H1 (cell line): ENCODE results near the gene DEPDC4. TPM values are rescaled to one million over a fixed set of nuclear protein-coding genes. Genes with fewer than 3 reads are reported as not detected.

Experiments used
- CTCF ChIA-PET: fragments of 300-600 bp; sonication (Branson Sonifier 250); formaldehyde crosslinking; loops from one replicate; lab custom pipeline; 2021; ENCODE audit not compliant: partially characterized antibody; lab: Charles Lee
- POLR2A ChIA-PET: fragments of 300-600 bp; sonication (Branson Sonifier 250); formaldehyde crosslinking; loops from one replicate; lab custom pipeline; 2021; ENCODE audit warnings: inconsistent platforms; ENCODE audit not compliant: partially characterized antibody; lab: Charles Lee
- DNase-seq, 2 experiments: peaks; one replicate each; pipeline versions ENCODE4 v3.0.0 to v3.0.0-alpha.2; 2010 to 2022; ENCODE audit warnings: low spot score in 2 of 2, low read depth in 1 of 2, mixed read lengths in 1 of 2
- FAIRE-seq: peaks from 2 replicates; lab custom pipeline; 2011; peaks lifted over from hg19 to GRCh38; lab: Jason Lieb, UNC
- H2AFZ ChIP-seq: 2 replicates; pipeline ENCODE4 v1.8.1; 2012; ENCODE audit warnings: low read length, inconsistent platforms
- H2AK5ac ChIP-seq: 2 replicates; pipeline ENCODE4 v1.6.1; 2013; ENCODE audit warnings: low read depth, low read length
- H2BK120ac ChIP-seq: replicated peaks from 2 replicates; pipeline ENCODE3; 2013; ENCODE audit warnings: low read depth, low read length, inconsistent platforms
- H2BK12ac ChIP-seq: 2 replicates; pipeline ENCODE4 v1.6.1; 2013; ENCODE audit warnings: low read depth, low read length
- H2BK15ac ChIP-seq: 2 replicates; pipeline ENCODE4 v1.6.1; 2013; ENCODE audit warnings: low read length
- H2BK20ac ChIP-seq: 2 replicates; pipeline ENCODE4 v1.6.1; 2013; ENCODE audit warnings: low read length
- H2BK5ac ChIP-seq: 2 replicates; pipeline ENCODE4 v1.6.1; 2013; ENCODE audit warnings: low read depth, low read length
- H3K14ac ChIP-seq: 2 replicates; pipeline ENCODE4 v1.6.1; 2013; ENCODE audit warnings: inconsistent platforms; ENCODE audit not compliant: insufficient read length
- H3K18ac ChIP-seq: 2 replicates; pipeline ENCODE4 v1.6.1; 2013; ENCODE audit warnings: low read length; ENCODE audit errors: extremely low read depth
- H3K23ac ChIP-seq: 2 replicates; pipeline ENCODE4 v1.6.1; 2013; ENCODE audit warnings: inconsistent platforms; ENCODE audit not compliant: insufficient read length
- H3K23me2 ChIP-seq: 2 replicates; pipeline ENCODE4 v1.6.1; 2013; ENCODE audit warnings: low read depth, low read length
- H3K27ac ChIP-seq: 2 replicates; pipeline ENCODE4 v1.6.1; 2011; ENCODE audit warnings: low read depth, low read length, inconsistent platforms
- H3K27me3 ChIP-seq, 4 experiments: replicated peaks in 1 of 4; 1 replicate in 1 of 4; 2 replicates in 3 of 4; pipeline versions ENCODE4 v1.6.1 to v1.8.1; 2011 to 2013; ENCODE audit warnings: low read length in 3 of 4, mild to moderate bottlenecking in 3 of 4, inconsistent platforms in 2 of 4, mixed read lengths in 2 of 4, moderate library complexity in 1 of 4; ENCODE audit not compliant: control insufficient read depth in 3 of 4, insufficient read depth in 3 of 4; ENCODE audit errors: extremely low read depth in 1 of 4
- H3K36me3 ChIP-seq, 4 experiments: 2 replicates each; pipeline versions ENCODE4 v1.6.1 to v1.8.1; 2011 to 2013; ENCODE audit warnings: mild to moderate bottlenecking in 4 of 4, low read length in 3 of 4, moderate library complexity in 2 of 4, control low read depth in 1 of 4, inconsistent platforms in 1 of 4; ENCODE audit not compliant: insufficient read depth in 4 of 4, control insufficient read depth in 2 of 4
- H3K4ac ChIP-seq: replicated peaks from 2 replicates; pipeline ENCODE3; 2013; ENCODE audit warnings: low read length, low read depth, mixed read lengths, inconsistent platforms; ENCODE audit not compliant: insufficient read length
- H3K4me1 ChIP-seq, 4 experiments: replicated peaks in 1 of 4; 1 replicate in 1 of 4; 2 replicates in 3 of 4; pipeline versions ENCODE4 v1.6.1 to v1.8.1; 2011 to 2013; ENCODE audit warnings: low read length in 3 of 4, inconsistent platforms in 2 of 4, mixed read lengths in 1 of 4; ENCODE audit not compliant: insufficient read depth in 4 of 4, control insufficient read depth in 3 of 4
- H3K4me2 ChIP-seq, 2 experiments: 2 replicates each; pipeline versions ENCODE4 v1.6.1 to v1.8.1; 2011 to 2013; ENCODE audit warnings: low read depth in 2 of 2, low read length in 2 of 2, control low read depth in 1 of 2, inconsistent platforms in 1 of 2, mild to moderate bottlenecking in 1 of 2; ENCODE audit not compliant: insufficient read depth in 1 of 2
- H3K4me3 ChIP-seq, 4 experiments: fragments of 200-600, 300-600 bp in 1 of 4; sonication (generic), shearing (Covaris generic), sonication (Bioruptor Twin) in 1 of 4; 2 replicates each; pipeline versions ENCODE4 v1.5.1 to v1.8.1; 2011 to 2016; ENCODE audit warnings: low read length in 4 of 4, low read depth in 3 of 4, control low read depth in 2 of 4, inconsistent platforms in 2 of 4, mild to moderate bottlenecking in 2 of 4, mixed read lengths in 1 of 4, moderate library complexity in 1 of 4; ENCODE audit not compliant: insufficient read depth in 2 of 4; ENCODE audit errors: extremely low read depth in 1 of 4
- H3K56ac ChIP-seq: replicated peaks from 2 replicates; pipeline ENCODE3; 2013; ENCODE audit warnings: low read depth, mild to moderate bottlenecking, mixed read lengths, low read length, inconsistent platforms; ENCODE audit not compliant: insufficient read length
- H3K79me1 ChIP-seq: 2 replicates; pipeline ENCODE4 v1.6.1; 2013; ENCODE audit warnings: low read depth, low read length, control low read depth
- H3K79me2 ChIP-seq, 2 experiments: 2 replicates each; pipeline versions ENCODE4 v1.6.1 to v1.8.1; 2012 to 2013; ENCODE audit warnings: low read length in 2 of 2, mild to moderate bottlenecking in 2 of 2, inconsistent platforms in 1 of 2; ENCODE audit not compliant: insufficient read depth in 2 of 2, control insufficient read depth in 1 of 2
- H3K9ac ChIP-seq, 4 experiments: replicated peaks in 1 of 4; 1 replicate in 1 of 4; 2 replicates in 3 of 4; pipeline versions ENCODE4 v1.6.1 to v1.8.1; 2011 to 2013; ENCODE audit warnings: low read depth in 3 of 4, low read length in 3 of 4, control low read depth in 2 of 4, mild to moderate bottlenecking in 2 of 4, moderate library complexity in 2 of 4, inconsistent platforms in 1 of 4; ENCODE audit errors: extremely low read depth in 1 of 4
- H3K9me3 ChIP-seq, 2 experiments: 2 replicates each; pipeline versions ENCODE4 v1.6.1 to v1.8.1; 2012 to 2013; ENCODE audit warnings: mild to moderate bottlenecking in 2 of 2, moderate library complexity in 2 of 2, control low read depth in 1 of 2, inconsistent platforms in 1 of 2, low read depth in 1 of 2, low read length in 1 of 2, mixed read lengths in 1 of 2; ENCODE audit not compliant: insufficient read depth in 2 of 2
- H4K20me1 ChIP-seq, 2 experiments: replicated peaks in 1 of 2; 2 replicates each; pipeline versions ENCODE3 to v1.8.1; 2011 to 2013; ENCODE audit warnings: inconsistent platforms in 2 of 2, low read length in 2 of 2, mild to moderate bottlenecking in 1 of 2; ENCODE audit not compliant: insufficient read depth in 2 of 2, control insufficient read depth in 1 of 2
- H4K5ac ChIP-seq: 2 replicates; pipeline ENCODE4 v1.6.1; 2013; ENCODE audit warnings: low read length, low read depth, mixed read lengths, inconsistent platforms; ENCODE audit not compliant: insufficient read length
- H4K8ac ChIP-seq: 2 replicates; pipeline ENCODE4 v1.8.0; 2013; ENCODE audit warnings: mild to moderate bottlenecking, moderate library complexity, low read length, inconsistent platforms; ENCODE audit not compliant: insufficient read depth; ENCODE audit errors: extremely low read depth
- H4K91ac ChIP-seq: replicated peaks from 2 replicates; pipeline ENCODE3; 2013; ENCODE audit warnings: low read length, mixed read lengths, inconsistent platforms; ENCODE audit not compliant: insufficient read length
- CHD2 ChIP-seq: IDR thresholded peaks from 2 replicates; pipeline ENCODE4 v1.6.1; 2012; ENCODE audit warnings: low read length, improper control_type of control experiment
- FOSL1 ChIP-seq: IDR thresholded peaks from 2 replicates; pipeline ENCODE4 v1.6.1; 2011; ENCODE audit warnings: mild to moderate bottlenecking, low read depth, low read length, moderate library complexity; ENCODE audit not compliant: insufficient read depth
- HDAC2 ChIP-seq, 2 experiments: fragments of 300-600 bp in 1 of 2; sonication (generic) in 1 of 2; IDR thresholded peaks; 2 replicates each; pipeline ENCODE4 v1.6.1; 2011 to 2012; ENCODE audit warnings: low read depth in 2 of 2, low read length in 2 of 2, mild to moderate bottlenecking in 2 of 2, moderate library complexity in 2 of 2, borderline replicate concordance in 1 of 2, inconsistent platforms in 1 of 2
- POU5F1 ChIP-seq: IDR thresholded peaks from 2 replicates; pipeline ENCODE4 v1.6.1; 2011; ENCODE audit warnings: low read depth, mild to moderate bottlenecking, low read length, moderate library complexity
- SP4 ChIP-seq: IDR thresholded peaks from 2 replicates; pipeline ENCODE4 v1.6.1; 2012; ENCODE audit warnings: low read length, inconsistent platforms
- SUZ12 ChIP-seq: fragments of 200-600 bp; sonication (generic); IDR thresholded peaks from 2 replicates; pipeline ENCODE4 v1.6.1; 2012; ENCODE audit warnings: mild to moderate bottlenecking, inconsistent platforms, low read length, moderate library complexity, mixed read lengths
- TAF1 ChIP-seq: IDR thresholded peaks from 2 replicates; pipeline ENCODE4 v1.6.1; 2011; ENCODE audit warnings: mild to moderate bottlenecking, low read depth, low read length
- TAF7 ChIP-seq: optimal IDR thresholded peaks from 2 replicates; pipeline ENCODE3; 2011; ENCODE audit warnings: low read depth, mild to moderate bottlenecking, inconsistent platforms, low read length, moderate library complexity, borderline replicate concordance
- TBP ChIP-seq: IDR thresholded peaks from 2 replicates; pipeline ENCODE4 v1.6.1; 2011; ENCODE audit warnings: low read depth, low read length, improper control_type of control experiment
- TCF12 ChIP-seq: IDR thresholded peaks from 2 replicates; pipeline ENCODE4 v1.6.1; 2011; ENCODE audit warnings: low read depth, mild to moderate bottlenecking, low read length
- WGBS, 2 experiments: shearing (Covaris generic) in 1 of 2; methylation state at CpG; one replicate each; pipeline versions ENCODE4 v1.1.6 to v1.1.7; 2013 to 2015; ENCODE audit warnings: low lambda C conversion rate in 2 of 2, mixed read lengths in 2 of 2, inconsistent platforms in 1 of 2, low coverage in 1 of 2, missing lambda C conversion rate in 1 of 2; ENCODE audit not compliant: insufficient replicate concordance in 2 of 2, insufficient coverage in 1 of 2, insufficient read length in 1 of 2; ENCODE audit errors: extremely low coverage in 1 of 2, missing lambda C conversion rate in 1 of 2; 5-methylcytosine and 5-hydroxymethylcytosine counted together
- polyA plus RNA-seq, 7 experiments: library from polyadenylated mRNA; depleted of rRNA in 3 of 7; stranded (reverse) in 5 of 7; unstranded in 2 of 7; fragments of >200 nt in 5 of 7; fragments of 200-250 nt in 2 of 7; gene quantifications; 1 replicate in 5 of 7; 2 replicates in 1 of 7; 4 replicates in 1 of 7; pipeline versions ENCODE4 v1.2.1 to v1.2.3, GENCODE V29; 2011 to 2013; ENCODE audit warnings: missing spikeins in 2 of 7, mixed read lengths in 2 of 7
- total RNA-seq: library from RNA; stranded (reverse); fragmentation: NEBNext Ultra II Directional; extraction: Animal tissue kit (Norgen Biotek cat#: 25700); gene quantifications from 2 replicates; pipeline ENCODE4 v1.2.1, GENCODE V29; 2021
- TF ChIP-seq, protein P1 (sequence below): IDR thresholded peaks from 2 replicates; pipeline ENCODE4 v1.6.1; 2012; ENCODE audit warnings: inconsistent platforms
- TF ChIP-seq, protein P2 (sequence below): IDR thresholded peaks from 2 replicates; pipeline ENCODE4 v1.6.1; 2012; ENCODE audit warnings: inconsistent platforms
- TF ChIP-seq, protein P3 (sequence below): IDR thresholded peaks from 2 replicates; pipeline ENCODE4 v1.6.1; 2011; ENCODE audit warnings: low read length, improper control_type of control experiment

DEPDC4 gene
- total and polyA plus RNA-seq, 2 of the 8 experiments (the other 6 are each of a cell fraction or from before 2014, with no cell fraction given) = 0.80 to 3.8 TPM

DNA sequence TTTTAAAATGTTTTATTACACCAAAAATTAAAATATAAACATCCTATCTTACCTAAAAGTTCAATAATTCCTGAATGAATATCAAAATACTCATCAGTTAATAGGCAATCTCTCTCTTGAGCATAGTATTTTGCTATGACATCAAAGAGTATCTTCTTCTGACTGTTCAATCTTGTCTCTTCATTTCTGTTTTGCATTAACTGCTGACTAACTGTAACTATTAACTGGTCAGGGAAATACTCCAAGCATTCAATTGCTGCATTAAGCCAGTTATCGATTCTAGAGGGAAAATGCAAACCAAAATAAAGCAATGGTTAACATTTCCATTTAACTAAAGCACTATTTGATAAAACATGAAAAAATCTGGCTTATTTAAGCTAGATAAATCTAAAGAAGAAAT lies 13.4 kb downstream of the DEPDC4 start:
- Histone ChIP-seq H2BK20ac (no peak overlapping the region), H4K5ac (no peak overlapping the region), H3K23ac (no peak overlapping the region), H3K4ac (no peak overlapping the region), H3K4me2 (no peak overlapping the region), H3K4me1 (no peaks in the 10 kb centered on the region), H4K91ac (no peak overlapping the region), H2BK120ac (no peak overlapping the region), H3K27me3 (no peaks in the 10 kb centered on the region), H4K8ac (no peak overlapping the region), H3K56ac (no peak overlapping the region), H3K18ac (no peak overlapping the region), H3K79me2 (no peaks in the 10 kb centered on the region), H3K79me1 (no peaks in the 10 kb centered on the region), H4K20me1 (no peaks in the 10 kb centered on the region), H2BK12ac (no peak overlapping the region), H3K14ac (no peak overlapping the region), H3K9ac (no peak overlapping the region), H2BK5ac (no peak overlapping the region), H3K36me3 (no peaks in the 10 kb centered on the region), H2BK15ac (no peak overlapping the region), H3K23me2 (no peaks in the 10 kb centered on the region), H2AK5ac (no peak overlapping the region), H2AFZ (no peak overlapping the region), H3K9me3 (no peaks in the 10 kb centered on the region), H3K4me3 (no peak overlapping the region), H3K27ac (no peak overlapping the region)
- FAIRE-seq (no peak), DNase-seq (no peak)
- POLR2A ChIA-PET = interaction anchor here (0.6 to 2.9 kb wide), 2 partner anchors 13 to 1030 kb away, joined by 3 to 10 read pairs; partner anchors contain the start of genes DEPDC4 and SCYL2
- CTCF ChIA-PET = no interaction called here
- WGBS, 2 experiments = 75% methylated on average over 1 of the region's 1 CpG; no CpG with 5 or more reads in 1 of the 2 experiments
- TF ChIP-seq, protein P1, sequence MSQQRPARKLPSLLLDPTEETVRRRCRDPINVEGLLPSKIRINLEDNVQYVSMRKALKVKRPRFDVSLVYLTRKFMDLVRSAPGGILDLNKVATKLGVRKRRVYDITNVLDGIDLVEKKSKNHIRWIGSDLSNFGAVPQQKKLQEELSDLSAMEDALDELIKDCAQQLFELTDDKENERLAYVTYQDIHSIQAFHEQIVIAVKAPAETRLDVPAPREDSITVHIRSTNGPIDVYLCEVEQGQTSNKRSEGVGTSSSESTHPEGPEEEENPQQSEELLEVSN = no peak
- TF ChIP-seq TCF12 (no peak), CHD2 (no peak), FOSL1 (no peak), TBP (no peak), POU5F1 (no peak), SP4 (no peak), SUZ12 (no peak), TAF1 (no peak), TAF7 (no peak), HDAC2 (IDR thresholded peaks at IDR 0.05; ENCODE audit: borderline replicate concordance in 1 of 2, low read depth in 2 of 2, low read length in 2 of 2) (no peak)
- TF ChIP-seq, protein P2, sequence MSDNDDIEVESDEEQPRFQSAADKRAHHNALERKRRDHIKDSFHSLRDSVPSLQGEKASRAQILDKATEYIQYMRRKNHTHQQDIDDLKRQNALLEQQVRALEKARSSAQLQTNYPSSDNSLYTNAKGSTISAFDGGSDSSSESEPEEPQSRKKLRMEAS = no peak
- TF ChIP-seq, protein P3, sequence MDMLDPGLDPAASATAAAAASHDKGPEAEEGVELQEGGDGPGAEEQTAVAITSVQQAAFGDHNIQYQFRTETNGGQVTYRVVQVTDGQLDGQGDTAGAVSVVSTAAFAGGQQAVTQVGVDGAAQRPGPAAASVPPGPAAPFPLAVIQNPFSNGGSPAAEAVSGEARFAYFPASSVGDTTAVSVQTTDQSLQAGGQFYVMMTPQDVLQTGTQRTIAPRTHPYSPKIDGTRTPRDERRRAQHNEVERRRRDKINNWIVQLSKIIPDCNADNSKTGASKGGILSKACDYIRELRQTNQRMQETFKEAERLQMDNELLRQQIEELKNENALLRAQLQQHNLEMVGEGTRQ = no peak
